Neuronal stem cell (in vitro differentiated cells): ENCODE results near the gene TPSAB1.
A peak's percentile ranks its signal among the peaks of the same experiment; 100 is the strongest.

Experiments used
- DNase-seq: peaks from one replicate; pipeline ENCODE4 v3.0.0-alpha.2; 2013; ENCODE audit warnings: low spot score
- H2AFZ ChIP-seq: one replicate; pipeline ENCODE4 v1.6.1; 2013; ENCODE audit warnings: mild to moderate bottlenecking, low read length, inconsistent platforms
- H2AK5ac ChIP-seq: 2 replicates; pipeline ENCODE4 v1.6.1; 2013; ENCODE audit warnings: low read depth, mild to moderate bottlenecking, inconsistent platforms, low read length, moderate library complexity, mixed read lengths
- H2BK120ac ChIP-seq: 2 replicates; pipeline ENCODE4 v1.6.1; 2013; ENCODE audit warnings: low read depth, mild to moderate bottlenecking, inconsistent platforms, low read length, moderate library complexity, mixed read lengths
- H2BK12ac ChIP-seq: one replicate; pipeline ENCODE4 v1.6.1; 2013; ENCODE audit warnings: low read length, inconsistent platforms
- H2BK15ac ChIP-seq: 2 replicates; pipeline ENCODE4 v1.6.1; 2013; ENCODE audit warnings: mild to moderate bottlenecking, low read length, inconsistent platforms, mixed read lengths
- H2BK5ac ChIP-seq: one replicate; pipeline ENCODE4 v1.6.1; 2013; ENCODE audit warnings: inconsistent platforms, mild to moderate bottlenecking, low read length, moderate library complexity
- H3K14ac ChIP-seq: one replicate; pipeline ENCODE4 v1.6.1; 2013; ENCODE audit warnings: low read length, inconsistent platforms
- H3K18ac ChIP-seq: 2 replicates; pipeline ENCODE4 v1.6.1; 2013; ENCODE audit warnings: low read length, inconsistent platforms
- H3K23ac ChIP-seq: 2 replicates; pipeline ENCODE4 v1.6.1; 2013; ENCODE audit warnings: low read depth, mild to moderate bottlenecking, mixed read lengths, low read length, inconsistent platforms; ENCODE audit not compliant: poor library complexity
- H3K27ac ChIP-seq: replicated peaks from 3 replicates; pipeline ENCODE4 v1.5.1; 2013; ENCODE audit warnings: low read length, inconsistent platforms
- H3K27me3 ChIP-seq, 3 experiments: 2 replicates each; pipeline ENCODE4 v1.6.1; 2013; ENCODE audit warnings: low read length in 3 of 3, mild to moderate bottlenecking in 2 of 3, inconsistent platforms in 1 of 3, low read depth in 1 of 3, mixed read lengths in 1 of 3, moderate library complexity in 1 of 3; ENCODE audit not compliant: control insufficient read depth in 3 of 3, insufficient read depth in 3 of 3
- H3K36me3 ChIP-seq, 2 donors: replicated peaks in 1 of 2; 2 replicates each; pipeline ENCODE4 v1.6.1; 2013; ENCODE audit warnings: low read length in 2 of 2; ENCODE audit not compliant: control insufficient read depth in 2 of 2, insufficient read depth in 2 of 2
- H3K4ac ChIP-seq: 2 replicates; pipeline ENCODE4 v1.6.1; 2013; ENCODE audit warnings: inconsistent platforms, mild to moderate bottlenecking, low read length, moderate library complexity
- H3K4me1 ChIP-seq, 2 donors: 1 replicate in 1 of 2; 2 replicates in 1 of 2; pipeline ENCODE4 v1.6.1; 2013; ENCODE audit warnings: low read length in 2 of 2, low read depth in 1 of 2; ENCODE audit not compliant: control insufficient read depth in 2 of 2, insufficient read depth in 1 of 2
- H3K4me2 ChIP-seq: one replicate; pipeline ENCODE4 v1.6.1; 2013; ENCODE audit warnings: mild to moderate bottlenecking, low read length, inconsistent platforms; ENCODE audit not compliant: insufficient read depth, poor library complexity, severe bottlenecking
- H3K4me3 ChIP-seq, 2 donors: 2 replicates each; pipeline ENCODE4 v1.5.1; 2013; ENCODE audit warnings: low read length in 2 of 2, mild to moderate bottlenecking in 2 of 2, inconsistent platforms in 1 of 2, moderate library complexity in 1 of 2
- H3K79me1 ChIP-seq: one replicate; pipeline ENCODE4 v1.6.1; 2013; ENCODE audit warnings: low read depth, mild to moderate bottlenecking, inconsistent platforms, low read length, moderate library complexity
- H3K9ac ChIP-seq: one replicate; pipeline ENCODE4 v1.6.1; 2013; ENCODE audit warnings: mild to moderate bottlenecking, low read depth, low read length, inconsistent platforms; ENCODE audit not compliant: poor library complexity
- H3K9me3 ChIP-seq, 2 donors: replicated peaks in 1 of 2; 2 replicates each; pipeline versions ENCODE3 to v1.6.1; 2013; ENCODE audit warnings: low read length in 2 of 2, mild to moderate bottlenecking in 2 of 2, inconsistent platforms in 1 of 2, low read depth in 1 of 2, mixed read lengths in 1 of 2, moderate library complexity in 1 of 2; ENCODE audit not compliant: control insufficient read depth in 2 of 2, insufficient read depth in 1 of 2
- H4K8ac ChIP-seq: one replicate; pipeline ENCODE4 v1.6.1; 2013; ENCODE audit warnings: low read depth, mild to moderate bottlenecking, inconsistent platforms, low read length, moderate library complexity
- H4K91ac ChIP-seq: one replicate; pipeline ENCODE4 v1.6.1; 2013; ENCODE audit warnings: low read length, low read depth, mild to moderate bottlenecking, inconsistent platforms; ENCODE audit not compliant: poor library complexity
- WGBS, 2 donors: extraction: QIAGEN DNeasy Blood & Tissue Kit; methylation state at CpG; one replicate each; pipeline ENCODE4 v1.1.7; 2013; ENCODE audit warnings: missing lambda C conversion rate in 2 of 2, mixed read lengths in 1 of 2; ENCODE audit not compliant: insufficient read length in 2 of 2, insufficient replicate concordance in 1 of 2; ENCODE audit errors: extremely low coverage in 2 of 2; 5-methylcytosine and 5-hydroxymethylcytosine counted together

The TPSAB1 gene

DNA sequence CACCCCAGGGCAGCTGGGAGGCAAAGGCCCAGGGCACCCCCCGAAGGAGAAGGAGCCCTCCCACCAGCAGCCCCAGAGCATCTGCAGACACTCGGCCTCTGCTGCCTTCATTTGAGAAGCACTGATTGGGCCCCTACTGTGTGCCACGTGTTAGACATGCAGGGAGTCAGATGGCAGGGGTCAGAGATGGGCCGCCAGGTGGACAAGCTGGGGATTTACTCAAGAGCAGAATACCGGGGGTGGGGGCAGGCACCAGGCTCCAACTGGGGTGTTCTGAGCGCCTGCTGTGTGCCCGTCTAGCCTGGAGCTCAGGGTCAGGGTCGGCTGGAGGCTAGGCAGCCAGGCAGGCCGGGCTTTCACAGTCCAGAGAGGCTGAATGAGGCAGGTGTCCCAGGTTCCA, 34.2 kb upstream of the TPSAB1 start:
- no peak overlapping the region for H3K4me3 ChIP-seq
- no peak overlapping the region for H3K4me2 ChIP-seq
- no peak overlapping the region for H2BK5ac ChIP-seq
- no peak overlapping the region for H2AFZ ChIP-seq
- H3K79me1 ChIP-seq, result no peaks in the 10 kb centered on the region
- H2AK5ac ChIP-seq, result no peak overlapping the region
- H3K9me3 ChIP-seq, result no peaks in the 10 kb centered on the region
- H3K23ac ChIP-seq, result no peak overlapping the region
- no peak for DNase-seq
- H3K9ac ChIP-seq, result no peak overlapping the region
- H4K8ac ChIP-seq, result no peak overlapping the region
- H3K14ac ChIP-seq, result no peak overlapping the region
- H2BK120ac ChIP-seq, result no peak overlapping the region
- H2BK15ac ChIP-seq, result no peak overlapping the region
- peaks cover 5 to 44% of the 10 kb centered on the region in 2 donors for H3K36me3 ChIP-seq
- no peak overlapping the region for H3K4ac ChIP-seq
- no CpG with 5 or more reads among the region's 9 CpGs for WGBS, 2 donors
- no peaks in the 10 kb centered on the region for H3K27me3 ChIP-seq
- H3K27ac ChIP-seq, result no peak overlapping the region
- no peaks in the 10 kb centered on the region for H3K4me1 ChIP-seq
- no peak overlapping the region for H3K18ac ChIP-seq
- H2BK12ac ChIP-seq, result no peak overlapping the region
- H4K91ac ChIP-seq, result no peak overlapping the region

DNA sequence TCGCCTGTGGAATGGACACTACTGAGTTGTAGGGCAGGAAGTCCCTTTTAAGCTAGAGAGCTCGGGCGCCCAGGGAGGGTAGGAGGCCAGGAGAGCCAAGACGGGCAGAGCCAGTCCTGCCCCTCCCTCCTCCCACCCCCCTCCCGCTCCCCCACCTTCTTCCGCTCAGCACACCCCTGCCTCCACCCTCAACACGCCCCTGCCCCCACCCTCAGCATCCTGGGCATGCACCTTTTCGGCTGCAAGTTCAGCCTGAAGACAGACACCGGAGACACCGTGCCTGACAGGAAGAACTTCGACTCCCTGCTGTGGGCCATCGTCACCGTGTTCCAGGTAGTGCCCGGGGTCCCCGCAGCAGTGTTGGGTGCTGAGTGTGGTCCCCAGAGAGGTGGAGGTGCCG, 33.7 kb upstream of the TPSAB1 start:
- no CpG with 5 or more reads among the region's 16 CpGs for WGBS, 2 donors
- no peaks in the 10 kb centered on the region for H3K27me3 ChIP-seq
- no peak for DNase-seq
- H3K79me1 ChIP-seq, result no peaks in the 10 kb centered on the region
- no peak overlapping the region for H2BK15ac ChIP-seq
- H4K8ac ChIP-seq, result no peak overlapping the region
- no peaks in the 10 kb centered on the region for H3K9me3 ChIP-seq
- H3K4me1 ChIP-seq, result no peaks in the 10 kb centered on the region
- H2AFZ ChIP-seq, result no peak overlapping the region
- no peak overlapping the region for H3K23ac ChIP-seq
- no peak overlapping the region for H3K18ac ChIP-seq
- no peak overlapping the region for H2AK5ac ChIP-seq
- no peak overlapping the region for H3K9ac ChIP-seq
- H3K14ac ChIP-seq, result no peak overlapping the region
- no peak overlapping the region for H2BK5ac ChIP-seq
- no peak overlapping the region for H3K4ac ChIP-seq
- H3K36me3 ChIP-seq, result peaks cover 5 to 42% of the 10 kb centered on the region in 2 donors
- H2BK120ac ChIP-seq, result no peak overlapping the region
- H3K4me3 ChIP-seq, result no peak overlapping the region
- H3K4me2 ChIP-seq, result no peak overlapping the region
- H2BK12ac ChIP-seq, result no peak overlapping the region
- H4K91ac ChIP-seq, result no peak overlapping the region
- H3K27ac ChIP-seq, result no peak overlapping the region

DNA sequence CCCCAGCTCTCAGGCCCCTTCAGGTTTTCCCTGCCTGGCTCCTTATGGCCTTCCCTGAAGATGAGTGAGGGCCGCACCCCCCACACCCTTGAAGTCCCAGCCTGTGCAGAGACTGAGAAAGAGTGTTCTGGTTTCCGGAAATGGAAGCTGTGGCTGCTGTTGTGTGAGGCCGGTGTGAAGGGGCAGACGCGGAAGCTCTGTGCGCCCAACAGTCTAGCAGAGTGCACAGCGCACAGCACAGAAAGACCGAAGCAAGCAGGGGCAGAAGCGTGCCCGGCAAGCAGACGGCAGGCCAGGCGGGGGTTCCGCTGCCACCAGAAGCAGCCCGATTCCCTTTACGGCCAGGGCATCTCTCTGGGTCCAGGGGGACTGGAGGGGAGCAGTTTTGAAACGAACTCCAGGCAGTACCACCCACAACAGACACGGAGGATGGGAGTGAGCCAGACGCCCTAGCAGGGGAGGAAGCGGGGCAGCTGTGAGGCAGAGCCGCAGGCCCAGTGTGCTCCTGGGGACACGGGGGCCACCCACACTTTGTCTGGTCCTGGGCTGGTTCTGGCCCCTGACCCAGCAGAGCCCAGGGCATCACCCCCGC, 32.2 kb upstream of the TPSAB1 start:
- no peak overlapping the region for H3K9ac ChIP-seq
- H2BK120ac ChIP-seq, result no peak overlapping the region
- WGBS, 2 donors, result no CpG with 5 or more reads among the region's 22 CpGs
- H3K4me2 ChIP-seq, result no peak overlapping the region
- H3K14ac ChIP-seq, result no peak overlapping the region
- H4K8ac ChIP-seq, result no peak overlapping the region
- H3K4me1 ChIP-seq, result no peaks in the 10 kb centered on the region
- no peak overlapping the region for H4K91ac ChIP-seq
- no peak for DNase-seq
- peak overlapping the region; percentile 67 for H3K23ac ChIP-seq
- H3K79me1 ChIP-seq, result peaks cover 4% of the 10 kb centered on the region
- no peak overlapping the region for H2BK15ac ChIP-seq
- no peaks in the 10 kb centered on the region for H3K9me3 ChIP-seq
- peaks cover 5 to 33% of the 10 kb centered on the region in 2 donors for H3K36me3 ChIP-seq
- no peak overlapping the region for H3K4ac ChIP-seq
- no peak overlapping the region for H2BK5ac ChIP-seq
- no peak overlapping the region for H3K4me3 ChIP-seq
- no peak overlapping the region for H2BK12ac ChIP-seq
- H2AFZ ChIP-seq, result no peak overlapping the region
- no peaks in the 10 kb centered on the region for H3K27me3 ChIP-seq
- H3K27ac ChIP-seq, result no peak overlapping the region
- no peak overlapping the region for H2AK5ac ChIP-seq
- no peak overlapping the region for H3K18ac ChIP-seq

DNA sequence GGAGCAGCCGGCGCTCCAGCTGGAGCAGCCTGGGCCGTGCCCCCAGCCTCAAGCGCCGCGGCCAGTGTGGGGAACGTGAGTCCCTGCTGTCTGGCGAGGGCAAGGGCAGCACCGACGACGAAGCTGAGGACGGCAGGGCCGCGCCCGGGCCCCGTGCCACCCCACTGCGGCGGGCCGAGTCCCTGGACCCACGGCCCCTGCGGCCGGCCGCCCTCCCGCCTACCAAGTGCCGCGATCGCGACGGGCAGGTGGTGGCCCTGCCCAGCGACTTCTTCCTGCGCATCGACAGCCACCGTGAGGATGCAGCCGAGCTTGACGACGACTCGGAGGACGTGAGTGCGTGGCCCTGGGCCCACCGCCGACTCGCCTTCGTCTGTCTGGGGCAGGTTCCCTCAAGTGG, 31.4 kb upstream of the TPSAB1 start:
- Histone ChIP-seq H3K27me3 (no peaks in the 10 kb centered on the region), H3K27ac (no peak overlapping the region), H3K4me1 (no peaks in the 10 kb centered on the region), H4K8ac (no peak overlapping the region), H3K23ac (peak overlapping the region; percentile 73), H2AK5ac (no peak overlapping the region), H3K9me3 (no peaks in the 10 kb centered on the region), H4K91ac (no peak overlapping the region), H2BK5ac (no peak overlapping the region), H3K79me1 (peaks cover 4% of the 10 kb centered on the region), H2BK15ac (no peak overlapping the region), H3K14ac (no peak overlapping the region), H3K18ac (no peak overlapping the region), H3K36me3 (peaks cover 5 to 30% of the 10 kb centered on the region in 2 donors), H2BK120ac (no peak overlapping the region), H3K4me2 (no peak overlapping the region), H3K9ac (no peak overlapping the region), H3K4me3 (no peak overlapping the region), H2AFZ (no peak overlapping the region), H3K4ac (no peak overlapping the region), H2BK12ac (no peak overlapping the region)
- no peak for DNase-seq
- no CpG with 5 or more reads among the region's 43 CpGs for WGBS, 2 donors
